Jurkat, Clone E6-1 (cell line): ENCODE results near the gene ARSJ.

ENCODE experiments used
- DNase-seq: peaks from one replicate; pipeline ENCODE4 v3.0.0-alpha.2; 2011; ENCODE audit warnings: low read depth, low spot score
- H3K4me3 ChIP-seq: 2 replicates; pipeline ENCODE4 v1.5.1; 2011; ENCODE audit warnings: mild to moderate bottlenecking, low read length, control low read depth, moderate library complexity

ARSJ gene

DNA sequence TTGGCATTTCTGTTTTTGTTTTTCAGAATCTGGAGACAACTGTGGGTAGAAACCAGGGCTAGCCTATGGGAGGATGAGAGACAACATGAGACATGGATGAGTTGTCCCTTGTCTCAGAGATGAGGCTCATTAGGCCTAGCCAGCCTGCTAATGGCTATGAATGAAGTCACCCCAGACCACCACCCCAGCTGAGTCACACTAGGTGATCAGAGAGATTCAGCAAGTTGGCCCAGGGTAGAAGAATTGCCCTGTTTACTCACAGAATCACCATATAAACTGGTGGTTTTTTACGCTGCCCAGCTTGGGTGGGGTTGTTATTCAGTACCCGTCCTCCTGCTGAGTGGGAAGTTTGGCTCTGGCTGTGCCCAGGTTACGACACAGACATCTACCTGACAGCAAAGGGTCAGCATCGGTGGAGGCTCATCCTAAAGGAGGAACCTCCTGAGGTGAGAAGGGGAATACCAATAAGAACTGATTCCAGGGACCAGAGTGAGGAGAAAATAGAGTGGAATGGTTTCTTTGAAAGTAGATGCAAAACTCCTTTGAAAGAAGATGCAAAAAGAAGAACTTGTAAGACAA is 17.2 kb upstream of the ARSJ start:
- DNase-seq, result no peak
- no peak overlapping the region for H3K4me3 ChIP-seq

DNA sequence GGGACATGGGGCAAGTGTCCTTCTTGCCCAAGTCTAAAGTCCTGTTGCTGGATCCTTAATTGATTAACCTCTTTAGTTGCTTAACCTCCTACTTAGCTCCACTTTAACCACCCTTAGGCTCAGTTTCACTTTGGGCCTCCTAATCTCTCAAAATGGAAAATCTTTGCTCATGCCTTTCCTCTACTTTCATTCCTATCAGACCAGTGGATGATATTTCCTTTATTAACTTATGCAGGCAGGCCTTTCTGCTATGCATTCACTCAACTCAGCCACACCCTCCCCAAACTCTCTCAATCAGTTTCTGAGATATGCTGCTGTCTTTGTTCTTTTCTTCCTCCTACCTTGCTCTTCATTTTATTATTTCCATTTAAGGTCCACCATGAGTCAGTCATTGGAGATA is 14.4 kb upstream of the ARSJ start:
- DNase-seq, result no peak

DNA sequence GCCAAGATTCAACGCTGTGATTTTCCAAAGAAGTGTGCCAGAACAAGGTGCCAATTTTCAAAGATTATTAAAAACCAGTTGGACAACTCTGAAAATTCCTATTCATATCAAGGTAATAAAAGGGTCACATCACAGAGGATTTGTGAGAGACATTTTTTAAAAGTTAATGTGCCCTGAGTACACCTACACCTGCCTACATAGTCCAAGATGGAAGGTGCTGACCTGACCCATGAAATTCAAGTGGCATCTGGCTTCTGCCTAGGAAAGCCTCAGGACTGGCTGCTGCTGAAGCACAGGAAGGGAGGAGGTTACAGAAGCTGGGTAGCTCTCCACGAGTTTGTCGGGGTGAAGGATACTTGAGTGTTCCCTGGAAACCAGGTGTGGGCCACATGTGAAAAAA is 11.4 kb upstream of the ARSJ start:
- no peak overlapping the region for H3K4me3 ChIP-seq
- DNase-seq, result no peak

More for the DNA sequence above, 14.4 kb upstream of the ARSJ start:
- no peak overlapping the region for H3K4me3 ChIP-seq

DNA sequence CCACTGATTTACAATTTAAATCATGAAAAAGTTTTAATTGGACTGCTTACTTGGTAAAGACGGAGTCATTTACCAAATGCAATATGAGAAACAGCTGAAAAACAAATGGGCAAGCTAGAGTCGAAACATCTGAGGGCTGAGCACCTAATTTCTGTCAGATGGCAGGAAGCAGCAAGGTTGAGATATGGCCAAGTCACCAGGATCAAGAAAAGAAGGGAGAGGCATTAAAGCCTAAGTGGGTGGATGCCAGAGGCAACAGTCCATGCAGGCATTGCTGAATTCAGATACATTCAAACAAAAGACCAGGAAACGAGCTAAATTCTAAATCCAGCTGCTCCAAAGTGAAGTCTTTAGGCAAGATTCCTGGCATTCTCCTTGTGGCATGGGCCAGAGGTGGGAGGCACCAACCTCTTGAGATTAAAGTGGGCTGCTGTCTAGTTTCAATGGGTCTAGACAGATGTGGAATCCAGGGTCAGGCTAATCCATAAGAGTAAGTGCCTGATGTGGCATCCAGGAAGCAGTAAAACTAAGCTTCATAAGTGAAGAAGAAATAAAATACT is 8.0 kb upstream of the ARSJ start:
- H3K4me3 ChIP-seq, result no peak overlapping the region
- no peak for DNase-seq

DNA sequence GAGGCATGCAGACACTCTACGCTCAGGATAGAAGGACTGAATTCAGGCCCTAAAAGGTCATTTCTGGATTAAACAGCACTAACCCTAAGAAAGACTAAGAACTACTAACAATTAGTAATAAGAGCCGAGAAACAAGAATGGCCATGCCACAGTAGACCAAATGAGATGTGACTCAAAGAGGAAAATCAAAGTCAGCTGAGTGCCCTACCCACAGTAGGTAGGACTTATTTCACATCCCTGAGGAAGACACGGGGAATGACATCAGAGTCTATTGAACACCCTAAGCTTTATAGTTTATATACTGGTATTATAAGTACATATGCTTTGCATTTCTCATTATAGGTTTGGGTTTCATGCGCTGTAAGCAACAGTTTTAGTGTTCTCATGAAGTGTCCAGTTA is 2.7 kb upstream of the ARSJ start:
- no peak for DNase-seq
- H3K4me3 ChIP-seq, result no peak overlapping the region

DNA sequence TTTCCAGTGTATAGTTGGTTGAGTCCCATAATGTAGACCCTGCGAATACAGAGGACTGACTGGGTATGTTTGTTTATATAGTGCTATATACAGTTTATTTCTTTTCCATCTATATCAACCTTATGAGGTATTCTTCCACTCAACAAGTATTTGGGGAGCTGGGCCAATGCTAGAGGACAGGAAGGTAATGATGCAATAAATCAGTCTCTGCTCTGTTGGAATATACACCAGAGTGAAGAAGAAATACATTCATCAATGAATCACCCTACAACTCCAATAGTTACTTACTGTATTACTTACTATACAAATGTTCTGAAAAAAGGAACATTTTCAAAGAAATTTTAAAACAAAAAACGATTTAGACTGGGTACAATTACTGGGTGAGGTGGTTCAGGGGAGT is 2.1 kb upstream of the ARSJ start:
- no peak for DNase-seq
- no peak overlapping the region for H3K4me3 ChIP-seq

DNA sequence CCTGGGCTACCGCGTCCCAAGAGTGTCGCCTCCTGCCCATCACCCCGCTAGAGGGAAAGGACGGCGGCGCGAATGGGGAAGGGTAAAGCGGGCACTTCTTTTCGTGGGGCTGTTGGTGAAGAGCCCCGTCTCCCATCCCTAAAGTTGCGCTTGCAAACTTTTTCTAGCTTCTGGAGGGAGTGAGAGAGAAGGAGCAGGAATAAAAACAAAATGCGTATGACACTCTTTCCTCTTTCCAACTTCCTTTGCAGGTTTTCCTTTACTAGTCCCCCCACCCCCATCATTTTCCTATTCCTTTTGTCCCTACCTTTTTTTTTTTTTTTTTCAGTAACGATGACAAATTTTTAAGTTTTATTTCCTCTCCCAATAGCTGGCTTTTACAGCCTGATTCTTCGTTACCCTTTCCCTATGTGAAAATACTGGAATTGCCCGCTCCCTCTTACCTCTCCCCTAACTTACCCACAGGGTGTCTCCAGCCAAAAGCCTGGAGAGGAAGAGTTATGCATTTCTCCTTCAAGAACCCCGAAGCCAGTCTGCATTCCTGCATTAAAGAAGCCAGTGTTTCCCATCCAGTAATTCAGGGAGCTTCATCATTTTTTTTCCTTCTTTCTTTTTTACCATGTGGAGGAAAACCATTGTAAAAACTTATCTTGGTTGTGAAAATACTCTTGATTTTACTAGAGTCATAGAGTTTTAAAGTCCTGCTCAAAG is 613 bp upstream of the ARSJ start:
- DNase-seq, result no peak
- no peak overlapping the region for H3K4me3 ChIP-seq

DNA sequence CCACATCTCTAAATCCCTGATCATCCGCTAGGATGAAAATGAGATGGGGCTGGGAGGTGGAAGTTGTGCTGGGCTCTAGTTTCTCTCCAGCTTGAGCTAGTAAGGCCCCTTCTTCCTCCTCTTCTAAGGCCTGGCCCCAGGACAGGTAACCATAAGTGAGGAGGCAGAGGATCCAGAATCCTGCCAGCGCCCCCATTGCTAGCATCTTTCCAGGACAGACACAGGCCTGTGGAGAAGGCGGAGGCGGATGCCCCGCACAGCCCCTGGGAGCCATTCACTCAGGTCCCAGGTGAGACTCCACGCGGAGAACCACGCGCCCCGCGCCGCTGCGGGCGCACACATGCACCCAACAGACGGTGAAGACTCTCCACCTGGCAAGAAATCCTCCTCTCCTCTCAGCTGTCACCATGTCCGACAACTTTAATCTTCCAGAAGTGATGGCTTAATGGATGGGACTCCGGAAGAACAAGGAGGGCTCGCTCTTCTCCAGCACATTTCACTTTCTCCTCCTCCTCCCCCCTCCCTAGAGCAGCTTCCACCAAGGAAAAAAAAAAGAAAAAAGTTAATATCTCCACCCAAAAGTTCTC is 793 bp downstream of the ARSJ start:
- DNase-seq, result no peak
- no peak overlapping the region for H3K4me3 ChIP-seq

DNA sequence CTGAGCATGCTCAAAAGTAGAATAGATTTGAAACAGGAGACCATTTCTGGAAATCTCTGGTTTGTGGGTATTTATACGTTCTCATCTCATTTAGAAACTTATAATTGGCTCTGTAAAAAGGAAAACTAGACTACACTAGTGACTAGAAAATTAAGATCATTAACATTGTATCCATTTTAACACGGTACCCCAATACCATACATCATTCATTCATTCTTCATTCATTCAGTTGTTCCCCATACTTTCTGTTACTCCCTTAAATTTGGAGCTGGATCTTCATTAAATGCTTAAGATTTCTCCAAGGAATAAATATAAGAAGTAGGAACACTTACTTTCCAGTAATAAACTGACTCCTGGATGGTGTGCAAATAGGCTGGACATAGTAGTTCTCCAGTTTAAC is 1.3 kb downstream of the ARSJ start:
- no peak overlapping the region for H3K4me3 ChIP-seq
- DNase-seq, result no peak

DNA sequence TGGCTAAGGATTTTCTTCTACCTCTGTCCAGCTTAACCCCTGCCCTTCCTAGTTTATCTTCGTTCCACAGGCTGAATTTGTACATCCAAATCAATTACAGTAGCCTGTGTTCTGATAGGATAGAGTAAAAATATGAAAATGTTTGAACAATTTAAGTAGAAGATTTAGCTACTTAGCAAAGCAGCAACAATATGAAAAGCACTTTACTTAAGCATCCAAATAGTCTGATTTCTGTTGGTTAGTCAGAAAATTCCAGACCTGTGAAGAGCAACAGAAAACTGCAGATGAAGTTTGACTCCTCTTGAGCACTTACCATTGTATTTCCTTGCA is 2.0 kb downstream of the ARSJ start:
- no peak overlapping the region for H3K4me3 ChIP-seq
- DNase-seq, result no peak

DNA sequence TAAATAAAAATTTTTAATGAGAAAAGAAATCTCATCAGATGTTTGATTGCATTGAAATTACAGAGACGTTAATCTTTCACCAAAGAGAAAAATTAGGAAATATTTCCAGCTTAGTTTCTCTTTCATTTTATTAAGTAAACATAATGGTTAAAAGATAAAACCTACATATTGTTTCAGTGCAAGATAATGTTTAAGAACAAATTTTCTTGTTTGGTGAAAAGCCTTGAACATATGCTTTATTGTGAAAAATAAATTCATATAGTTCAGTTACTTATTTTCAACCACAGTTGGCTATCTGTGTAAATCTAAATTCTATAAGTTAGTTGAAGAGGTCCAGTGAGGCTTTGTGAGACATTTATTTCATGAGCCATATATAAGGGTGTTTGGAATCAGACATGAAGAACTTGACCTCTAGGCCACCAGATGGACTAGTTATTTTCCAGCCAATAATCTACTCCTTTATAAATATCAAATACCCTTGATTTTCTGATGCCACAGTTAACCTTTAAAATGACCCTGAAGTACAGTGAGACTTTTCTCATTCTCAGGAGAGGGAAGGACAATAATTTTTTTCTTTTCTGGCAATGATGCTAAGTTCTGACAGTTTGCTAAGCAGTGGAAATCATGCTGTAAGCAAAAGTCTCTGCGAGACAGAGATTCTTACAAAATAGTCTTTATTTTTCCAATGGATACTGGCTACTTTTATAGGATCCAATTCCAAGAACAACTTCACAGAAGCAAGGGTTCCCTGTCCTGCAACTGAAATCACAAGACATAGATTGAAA is 2.5 kb downstream of the ARSJ start:
- no peak overlapping the region for H3K4me3 ChIP-seq
- no peak for DNase-seq

DNA sequence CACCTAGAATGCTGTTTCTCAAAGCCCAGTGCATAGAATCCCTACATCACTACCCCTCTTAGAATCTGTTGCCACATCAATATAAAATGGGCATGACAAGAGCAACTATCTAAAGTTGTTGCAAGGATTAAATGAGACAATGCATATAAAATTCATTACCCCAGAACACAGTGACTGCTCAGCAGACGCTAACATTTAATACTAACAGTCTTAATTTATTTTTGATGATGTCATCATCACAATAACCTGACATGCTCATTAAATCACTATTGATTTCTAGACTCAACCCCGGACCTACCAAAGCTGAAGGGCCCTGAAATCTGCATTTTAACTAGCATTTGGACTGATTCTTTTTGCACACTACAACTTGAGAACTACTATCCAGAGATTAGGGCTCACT is 3.9 kb downstream of the ARSJ start:
- no peak overlapping the region for H3K4me3 ChIP-seq
- no peak for DNase-seq

DNA sequence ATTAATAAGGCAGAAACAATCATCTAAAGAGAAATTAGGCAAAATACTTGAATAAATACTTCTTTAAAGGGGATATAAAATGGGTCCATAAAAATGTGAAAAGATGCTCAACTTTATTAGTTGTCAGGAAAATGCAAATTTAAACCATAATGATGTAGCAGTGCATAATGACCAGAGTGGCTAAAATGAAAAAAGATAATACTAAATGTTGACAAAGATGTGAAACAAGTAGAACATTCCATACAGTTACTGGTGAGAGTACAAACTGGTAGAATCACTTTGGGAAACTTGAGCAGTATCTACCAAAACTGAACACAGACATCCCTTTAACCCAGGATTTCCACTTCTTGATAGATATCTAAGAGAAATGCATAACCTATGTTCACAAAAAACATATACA is 5.0 kb downstream of the ARSJ start:
- no peak overlapping the region for H3K4me3 ChIP-seq
- no peak for DNase-seq

DNA sequence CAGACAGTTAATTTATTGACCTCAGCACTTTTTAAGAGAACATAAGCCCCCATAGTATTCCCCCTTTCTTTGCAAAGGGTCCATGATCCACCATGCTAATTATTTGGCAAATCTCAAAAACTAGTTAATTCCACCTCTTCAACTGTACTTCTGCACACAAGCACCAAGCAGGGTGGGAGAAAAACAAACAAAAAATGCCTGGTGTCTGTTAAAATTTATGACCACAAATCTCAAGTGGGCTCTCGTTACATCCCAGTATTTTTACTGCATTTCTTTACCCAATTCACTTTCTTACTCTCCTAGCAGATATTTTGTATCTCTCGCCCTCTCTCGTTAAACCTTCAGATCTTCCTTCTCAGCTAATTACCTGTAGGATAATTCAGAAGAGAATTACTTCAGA is 6.1 kb downstream of the ARSJ start:
- H3K4me3 ChIP-seq, result no peak overlapping the region
- no peak for DNase-seq

DNA sequence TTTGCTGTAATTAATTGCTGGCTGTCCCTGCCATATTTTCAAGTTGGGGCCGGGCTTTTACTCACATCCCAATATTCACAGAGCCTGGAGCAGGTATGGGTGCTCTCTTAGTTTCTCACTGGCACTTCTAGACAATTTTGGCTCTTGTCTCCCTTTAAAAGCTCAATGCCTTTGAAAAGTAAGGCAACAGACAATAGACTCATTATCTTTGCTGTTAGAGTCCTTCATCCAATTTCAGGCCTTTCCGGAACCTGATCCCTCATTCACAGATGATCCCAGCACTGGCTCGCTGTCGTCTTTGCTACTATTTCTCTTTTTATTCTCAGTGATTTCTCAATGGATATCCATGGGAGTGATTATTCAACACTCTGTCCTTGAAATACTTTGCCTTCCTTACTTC is 6.7 kb downstream of the ARSJ start:
- H3K4me3 ChIP-seq, result no peak overlapping the region
- no peak for DNase-seq

DNA sequence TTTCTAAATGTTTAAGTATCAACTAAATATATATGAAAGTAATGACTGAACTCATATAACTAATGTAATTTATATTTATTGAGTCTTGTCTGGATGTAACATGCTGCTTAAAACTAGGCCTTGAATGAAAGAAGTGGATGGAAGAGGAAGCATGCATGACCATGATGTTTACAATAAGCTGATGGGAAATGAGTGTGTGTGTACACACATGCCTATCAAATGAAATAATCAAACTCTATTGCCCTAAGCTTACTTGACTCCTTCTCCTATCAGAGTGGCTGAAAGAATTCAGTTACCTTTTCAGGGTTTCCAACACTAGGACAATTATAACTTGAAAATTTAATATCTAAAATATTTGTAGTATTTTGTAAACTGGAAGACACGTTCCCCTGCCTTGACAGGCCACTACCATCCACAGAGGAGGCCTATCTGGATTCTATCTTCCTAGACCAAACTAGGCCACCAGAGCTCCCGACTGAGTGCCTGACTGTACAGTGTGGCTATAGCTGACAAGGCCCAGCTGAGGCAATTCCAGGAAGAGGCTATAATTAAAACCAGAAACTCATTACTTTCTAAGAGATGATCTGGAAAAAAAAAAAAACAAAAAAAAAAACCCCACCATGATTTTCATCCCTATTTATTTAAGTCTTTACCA is 7.6 kb downstream of the ARSJ start:
- no peak for DNase-seq
- no peak overlapping the region for H3K4me3 ChIP-seq

DNA sequence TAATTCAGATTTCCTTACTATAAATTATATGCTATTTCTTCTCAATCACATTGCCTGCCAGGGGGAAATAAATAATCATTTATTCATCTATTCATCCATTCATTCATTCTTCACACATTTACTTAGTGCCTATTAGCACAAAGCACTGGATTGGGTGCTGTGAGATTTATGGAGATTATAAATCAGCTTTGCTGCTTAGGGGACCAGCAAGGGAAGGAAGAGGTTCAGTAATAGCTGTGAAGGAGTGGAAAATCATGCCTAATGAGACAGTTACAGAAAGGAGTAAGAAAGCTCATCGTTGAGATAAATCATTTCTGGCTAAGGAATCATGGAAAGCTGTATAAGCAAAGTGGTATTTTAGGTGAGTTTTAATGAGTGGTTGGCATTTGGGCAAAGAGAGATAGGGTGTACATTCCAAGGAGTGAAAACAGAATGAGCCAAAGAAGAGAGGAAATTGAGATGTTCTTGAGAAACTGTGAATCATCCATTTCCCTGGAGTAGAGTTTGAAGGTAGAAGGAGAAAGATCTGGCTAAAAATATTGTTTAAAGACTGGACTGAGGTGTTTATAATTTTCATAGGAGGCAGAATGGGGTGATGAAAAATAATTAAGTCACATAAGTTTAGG is 9.6 kb downstream of the ARSJ start:
- H3K4me3 ChIP-seq, result no peak overlapping the region
- no peak for DNase-seq

DNA sequence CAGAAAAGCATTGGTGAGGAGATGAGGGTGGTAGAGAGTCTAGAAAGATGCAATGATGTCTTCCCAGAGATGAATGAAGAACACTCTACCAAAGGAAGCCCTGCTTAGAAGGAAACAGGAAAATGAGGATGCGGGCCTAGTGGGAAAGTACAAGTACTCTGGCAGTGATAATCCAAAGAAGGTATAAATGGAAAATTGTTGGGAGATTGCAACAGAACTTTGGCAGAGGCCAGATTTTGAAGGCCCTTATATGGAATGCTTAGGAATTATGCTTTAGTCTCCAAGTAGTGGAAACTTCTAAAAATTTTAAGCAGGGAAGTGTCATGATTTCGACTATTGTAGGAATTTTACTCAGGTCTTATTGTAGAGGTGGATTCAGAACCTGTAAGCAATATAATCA is 11.0 kb downstream of the ARSJ start:
- no peak for DNase-seq
- no peak overlapping the region for H3K4me3 ChIP-seq

DNA sequence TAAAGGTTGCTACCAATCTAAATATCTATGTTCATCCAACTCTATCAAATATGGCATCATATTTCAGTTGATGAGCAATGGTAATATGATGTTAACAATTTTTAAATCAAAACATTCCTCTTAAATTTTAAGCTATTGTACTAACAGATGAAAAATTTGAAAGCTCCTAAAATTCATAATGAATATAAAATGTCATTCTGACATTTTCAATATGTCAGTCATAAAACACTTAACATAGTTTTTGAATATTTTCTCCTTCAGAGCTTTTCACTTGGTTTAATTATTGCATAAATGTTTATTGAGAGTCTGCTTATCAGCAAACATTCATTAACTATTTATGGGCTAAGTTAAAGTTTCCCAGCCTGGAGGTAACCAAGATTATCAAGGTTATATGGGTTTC is 11.8 kb downstream of the ARSJ start:
- H3K4me3 ChIP-seq, result no peak overlapping the region
- no peak for DNase-seq
